ENCODE results near the gene DLG2. TPM values are rescaled to one million over a fixed set of nuclear protein-coding genes. Genes with fewer than 3 reads are reported as not detected.

DLG2 gene
- total RNA-seq, 1 experiment from 2014 or later, result 2.7 TPM

DNA sequence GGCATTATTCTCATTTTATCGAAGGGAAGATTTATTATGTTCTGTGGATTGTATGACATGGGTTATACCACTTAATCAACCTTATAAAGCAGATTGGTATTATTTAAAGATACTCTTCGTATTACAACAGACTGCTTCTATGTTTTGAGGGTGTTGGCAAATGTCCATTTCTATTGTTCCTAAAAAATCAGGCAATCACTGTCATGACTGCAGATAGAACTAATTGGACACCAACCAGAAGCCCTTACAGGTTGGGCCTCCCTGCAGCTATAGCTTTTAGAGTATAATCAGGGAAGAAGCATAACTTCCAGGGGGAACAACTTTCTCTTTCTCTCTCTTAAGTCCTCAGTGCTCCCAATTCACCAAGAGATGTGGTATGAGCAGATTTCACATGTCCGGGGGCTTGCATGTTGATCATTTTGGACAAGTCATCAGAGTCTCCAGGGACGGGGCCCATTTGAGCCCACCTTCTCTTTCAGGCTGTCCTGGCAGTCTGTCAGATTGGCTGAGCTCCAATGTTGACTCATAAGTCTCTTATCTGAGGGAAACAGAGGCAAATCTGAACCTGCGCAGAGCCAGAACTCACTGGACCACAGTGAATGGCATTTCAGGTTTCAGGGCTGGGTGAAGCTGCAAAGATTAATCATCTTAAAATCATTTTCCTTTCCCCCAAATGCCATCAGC lies 2077.0 kb downstream of the DLG2 start:
- H3K4me2 ChIP-seq (ENCODE audit: low read depth, low read length, poor library complexity, severe bottlenecking), result no peak overlapping the region
- H2AFZ ChIP-seq (ENCODE audit: low read length), result no peak overlapping the region
- no peak for DNase-seq
- H3K9me2 ChIP-seq (replicated peaks; ENCODE audit: insufficient read depth, low read length), result no peaks in the 10 kb centered on the region
- no peaks in the 10 kb centered on the region for H3K27me3 ChIP-seq (ENCODE audit: low read length)
- H3K36me3 ChIP-seq (ENCODE audit: insufficient read depth, low read length), result no peaks in the 10 kb centered on the region
- H3K9me3 ChIP-seq (ENCODE audit: low read length), result no peaks in the 10 kb centered on the region
- H3K4me3 ChIP-seq (ENCODE audit: low read length), result no peak overlapping the region
- no peaks in the 10 kb centered on the region for H4K20me1 ChIP-seq (ENCODE audit: insufficient read depth, low read depth, low read length)
- H3K4me1 ChIP-seq (ENCODE audit: low read length), result no peaks in the 10 kb centered on the region
- no peak overlapping the region for H3K27ac ChIP-seq (ENCODE audit: low read length)
- H3K79me2 ChIP-seq (ENCODE audit: low read length), result no peaks in the 10 kb centered on the region
- no peak overlapping the region for H3K9ac ChIP-seq (ENCODE audit: low read length)

DNA sequence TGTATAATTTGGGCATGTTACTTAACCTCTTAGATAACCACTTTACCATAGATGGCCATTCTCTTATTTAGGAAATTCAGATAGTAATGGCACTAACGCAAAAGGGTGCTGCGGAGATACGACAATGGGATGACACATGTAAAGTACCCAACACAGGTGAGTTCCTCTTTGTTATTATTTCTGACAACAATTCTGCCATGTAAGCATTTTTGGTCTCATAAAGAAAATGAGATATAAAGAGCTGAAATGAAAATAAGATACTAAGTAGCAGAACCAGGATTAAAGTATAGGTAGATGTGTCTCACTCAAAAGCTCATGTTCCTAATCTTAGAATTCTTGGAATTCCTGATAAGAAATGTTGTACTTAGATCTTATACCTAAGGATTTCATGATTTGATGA lies 2080.8 kb downstream of the DLG2 start:
- H3K79me2 ChIP-seq (ENCODE audit: low read length), result no peaks in the 10 kb centered on the region
- H2AFZ ChIP-seq (ENCODE audit: low read length), result no peak overlapping the region
- H3K9ac ChIP-seq (ENCODE audit: low read length), result no peak overlapping the region
- no peaks in the 10 kb centered on the region for H3K9me2 ChIP-seq (replicated peaks; ENCODE audit: insufficient read depth, low read length)
- no peak overlapping the region for H3K4me2 ChIP-seq (ENCODE audit: low read depth, low read length, poor library complexity, severe bottlenecking)
- no peaks in the 10 kb centered on the region for H4K20me1 ChIP-seq (ENCODE audit: insufficient read depth, low read depth, low read length)
- H3K4me3 ChIP-seq (ENCODE audit: low read length), result no peak overlapping the region
- no peaks in the 10 kb centered on the region for H3K36me3 ChIP-seq (ENCODE audit: insufficient read depth, low read length)
- no peaks in the 10 kb centered on the region for H3K27me3 ChIP-seq (ENCODE audit: low read length)
- H3K27ac ChIP-seq (ENCODE audit: low read length), result no peak overlapping the region
- DNase-seq, result no peak
- no peaks in the 10 kb centered on the region for H3K9me3 ChIP-seq (ENCODE audit: low read length)
- no peaks in the 10 kb centered on the region for H3K4me1 ChIP-seq (ENCODE audit: low read length)

DNA sequence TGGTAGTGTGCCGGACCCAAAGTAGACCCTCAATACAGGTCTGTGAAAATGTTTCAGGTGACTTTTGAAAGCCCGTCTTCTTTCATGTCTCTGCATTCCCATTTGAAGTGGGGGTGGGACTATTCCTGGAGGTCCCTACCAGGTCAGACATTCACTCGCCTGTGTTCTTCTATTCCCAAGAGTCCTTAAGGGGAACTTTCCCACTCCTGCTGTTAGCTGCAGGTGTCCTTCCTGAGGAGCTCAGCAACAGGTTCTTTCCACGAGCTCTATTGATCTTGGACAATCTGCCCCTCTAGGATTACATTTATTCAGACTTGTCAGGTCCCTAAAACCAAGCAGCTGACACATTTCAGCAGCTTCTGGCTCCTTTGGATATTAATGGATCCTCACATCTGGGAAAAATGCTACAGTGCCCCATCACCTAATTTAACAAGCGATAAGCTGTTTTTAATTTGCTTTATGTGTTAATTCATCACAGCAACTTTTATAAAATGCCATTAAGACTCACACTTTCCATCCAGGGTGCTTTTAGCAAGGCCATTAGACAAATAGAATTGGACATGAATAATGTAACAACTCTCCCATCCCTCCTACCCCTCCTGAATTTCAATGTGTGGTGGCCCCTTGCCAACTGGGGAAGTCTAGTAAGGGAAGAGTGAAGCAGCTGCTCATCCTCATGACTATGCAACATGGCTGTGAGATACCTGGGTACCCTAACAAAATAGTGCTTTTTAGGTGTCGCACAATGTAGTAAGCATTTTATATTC lies 2081.5 kb downstream of the DLG2 start:
- Histone ChIP-seq H3K9me3 (ENCODE audit: low read length) (no peaks in the 10 kb centered on the region), H3K4me1 (ENCODE audit: low read length) (no peaks in the 10 kb centered on the region), H3K79me2 (ENCODE audit: low read length) (no peaks in the 10 kb centered on the region), H3K4me3 (ENCODE audit: low read length) (no peak overlapping the region), H4K20me1 (ENCODE audit: insufficient read depth, low read depth, low read length) (no peaks in the 10 kb centered on the region), H3K9ac (ENCODE audit: low read length) (no peak overlapping the region), H3K36me3 (ENCODE audit: insufficient read depth, low read length) (no peaks in the 10 kb centered on the region), H3K4me2 (ENCODE audit: low read depth, low read length, poor library complexity, severe bottlenecking) (no peak overlapping the region), H3K27me3 (ENCODE audit: low read length) (no peaks in the 10 kb centered on the region), H2AFZ (ENCODE audit: low read length) (no peak overlapping the region), H3K27ac (ENCODE audit: low read length) (no peak overlapping the region), H3K9me2 (replicated peaks; ENCODE audit: insufficient read depth, low read length) (no peaks in the 10 kb centered on the region)
- no peak for DNase-seq

DNA sequence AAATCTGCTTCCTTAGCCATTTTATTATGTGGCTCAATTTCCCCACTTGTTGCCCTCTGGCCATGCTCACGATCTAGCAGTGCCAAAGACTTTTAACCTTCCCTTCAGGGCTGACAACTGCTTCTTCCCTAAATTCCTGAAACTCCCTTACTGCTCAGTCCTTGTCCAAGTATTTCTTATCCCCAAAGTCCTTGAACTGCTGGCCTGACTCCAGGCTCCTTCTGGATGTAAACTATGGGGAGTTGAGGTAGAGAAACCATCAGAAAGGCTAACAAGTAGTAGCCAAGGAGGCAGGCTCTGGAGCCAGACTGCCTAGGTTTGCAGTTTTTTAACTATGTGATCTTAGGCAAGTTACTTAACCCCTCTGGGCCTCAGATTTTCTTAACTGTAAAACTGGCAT lies 2082.3 kb downstream of the DLG2 start:
- no peaks in the 10 kb centered on the region for H3K9me2 ChIP-seq (replicated peaks; ENCODE audit: insufficient read depth, low read length)
- no peaks in the 10 kb centered on the region for H3K4me1 ChIP-seq (ENCODE audit: low read length)
- no peaks in the 10 kb centered on the region for H3K79me2 ChIP-seq (ENCODE audit: low read length)
- H2AFZ ChIP-seq (ENCODE audit: low read length), result no peak overlapping the region
- H4K20me1 ChIP-seq (ENCODE audit: insufficient read depth, low read depth, low read length), result no peaks in the 10 kb centered on the region
- no peak overlapping the region for H3K4me2 ChIP-seq (ENCODE audit: low read depth, low read length, poor library complexity, severe bottlenecking)
- no peak for DNase-seq
- H3K9ac ChIP-seq (ENCODE audit: low read length), result no peak overlapping the region
- no peak overlapping the region for H3K4me3 ChIP-seq (ENCODE audit: low read length)
- no peaks in the 10 kb centered on the region for H3K9me3 ChIP-seq (ENCODE audit: low read length)
- no peaks in the 10 kb centered on the region for H3K27me3 ChIP-seq (ENCODE audit: low read length)
- H3K36me3 ChIP-seq (ENCODE audit: insufficient read depth, low read length), result no peaks in the 10 kb centered on the region
- H3K27ac ChIP-seq (ENCODE audit: low read length), result no peak overlapping the region

DNA sequence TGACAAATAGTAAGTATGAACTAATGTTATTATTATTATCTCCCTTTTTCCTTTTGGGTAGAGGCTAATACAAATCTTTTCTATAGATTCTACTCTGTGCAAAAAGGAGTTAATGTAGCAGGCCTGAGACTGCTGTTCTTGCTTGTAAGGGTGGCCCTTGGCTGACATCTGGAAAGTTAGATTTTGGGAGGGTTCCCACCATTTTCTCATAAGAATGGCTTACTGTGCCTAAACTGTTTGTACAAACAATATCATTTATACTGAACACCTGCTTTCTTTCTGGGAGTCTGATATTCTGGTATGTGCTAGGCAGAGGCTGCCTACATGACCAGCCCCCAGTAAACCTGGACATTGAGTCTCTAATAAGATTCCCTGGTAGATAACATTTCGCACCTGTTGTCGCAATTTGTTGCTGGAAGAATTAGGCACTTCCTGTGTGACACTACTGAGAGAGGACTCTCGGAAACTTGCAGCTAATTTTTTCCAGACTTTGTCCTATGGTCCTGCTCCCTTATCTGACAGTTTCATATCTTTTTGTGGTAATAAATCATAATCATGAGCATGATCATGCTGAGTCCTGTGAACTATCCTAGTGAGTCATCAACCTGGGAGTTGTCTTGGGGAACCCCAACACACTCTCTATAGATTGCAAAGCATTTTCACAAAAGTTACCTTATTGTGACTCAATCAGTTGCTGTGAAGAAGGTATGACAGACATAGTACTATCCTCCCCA lies 2083.3 kb downstream of the DLG2 start:
- H3K9ac ChIP-seq (ENCODE audit: low read length), result no peak overlapping the region
- no peak overlapping the region for H3K27ac ChIP-seq (ENCODE audit: low read length)
- no peaks in the 10 kb centered on the region for H3K4me1 ChIP-seq (ENCODE audit: low read length)
- no peak overlapping the region for H2AFZ ChIP-seq (ENCODE audit: low read length)
- no peaks in the 10 kb centered on the region for H3K9me3 ChIP-seq (ENCODE audit: low read length)
- H3K4me3 ChIP-seq (ENCODE audit: low read length), result no peak overlapping the region
- no peaks in the 10 kb centered on the region for H4K20me1 ChIP-seq (ENCODE audit: insufficient read depth, low read depth, low read length)
- no peaks in the 10 kb centered on the region for H3K9me2 ChIP-seq (replicated peaks; ENCODE audit: insufficient read depth, low read length)
- no peaks in the 10 kb centered on the region for H3K79me2 ChIP-seq (ENCODE audit: low read length)
- no peaks in the 10 kb centered on the region for H3K36me3 ChIP-seq (ENCODE audit: insufficient read depth, low read length)
- no peak overlapping the region for H3K4me2 ChIP-seq (ENCODE audit: low read depth, low read length, poor library complexity, severe bottlenecking)
- H3K27me3 ChIP-seq (ENCODE audit: low read length), result no peaks in the 10 kb centered on the region
- DNase-seq, result no peak

DNA sequence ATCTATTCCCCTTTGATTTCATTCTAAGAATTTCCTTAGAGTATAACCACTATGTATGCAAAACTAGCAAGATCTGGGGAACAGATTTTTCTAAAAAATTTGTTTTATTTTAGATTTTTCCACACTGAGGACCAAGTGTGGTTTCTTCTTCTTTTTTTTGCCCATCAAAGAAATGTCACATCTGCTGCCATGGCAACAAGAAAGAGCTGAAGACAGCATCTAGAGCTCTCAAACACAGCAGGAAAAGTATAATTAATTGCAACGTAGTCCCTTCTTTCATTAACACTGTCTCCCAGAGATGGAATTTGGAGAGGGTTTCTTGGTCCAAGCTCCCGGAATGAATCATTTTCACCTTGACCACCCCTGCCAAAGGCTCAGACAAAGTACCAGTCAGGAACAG lies 2084.3 kb downstream of the DLG2 start:
- Histone ChIP-seq H3K27ac (ENCODE audit: low read length) (no peak overlapping the region), H3K79me2 (ENCODE audit: low read length) (no peaks in the 10 kb centered on the region), H3K27me3 (ENCODE audit: low read length) (no peaks in the 10 kb centered on the region), H3K9me3 (ENCODE audit: low read length) (no peaks in the 10 kb centered on the region), H3K4me1 (ENCODE audit: low read length) (no peaks in the 10 kb centered on the region), H3K9ac (ENCODE audit: low read length) (no peak overlapping the region), H3K36me3 (ENCODE audit: insufficient read depth, low read length) (no peaks in the 10 kb centered on the region), H3K4me3 (ENCODE audit: low read length) (no peak overlapping the region), H3K4me2 (ENCODE audit: low read depth, low read length, poor library complexity, severe bottlenecking) (no peak overlapping the region), H3K9me2 (replicated peaks; ENCODE audit: insufficient read depth, low read length) (no peaks in the 10 kb centered on the region), H2AFZ (ENCODE audit: low read length) (no peak overlapping the region), H4K20me1 (ENCODE audit: insufficient read depth, low read depth, low read length) (no peaks in the 10 kb centered on the region)
- DNase-seq, result no peak

DNA sequence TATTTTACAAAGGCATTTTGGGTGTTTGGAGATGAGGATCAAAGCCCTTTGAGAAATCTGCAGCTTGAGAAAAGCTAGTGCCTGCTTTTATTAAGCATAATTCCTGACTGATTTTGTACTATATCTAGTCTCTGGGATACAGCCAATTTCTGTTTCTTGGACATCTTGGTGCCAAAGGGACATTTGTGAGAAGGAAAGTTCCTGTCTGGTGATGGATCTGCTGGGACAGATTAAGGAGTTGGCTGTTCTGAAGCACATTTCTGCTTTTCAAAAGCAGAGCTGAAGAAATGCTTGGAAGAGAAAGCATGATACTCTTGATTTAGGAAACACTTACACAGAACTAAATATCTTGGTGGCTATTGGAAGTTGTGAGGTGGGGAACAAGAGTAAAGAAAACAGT lies 2086.4 kb downstream of the DLG2 start:
- H3K9me2 ChIP-seq (replicated peaks; ENCODE audit: insufficient read depth, low read length), result no peaks in the 10 kb centered on the region
- H3K9me3 ChIP-seq (ENCODE audit: low read length), result no peaks in the 10 kb centered on the region

DNA sequence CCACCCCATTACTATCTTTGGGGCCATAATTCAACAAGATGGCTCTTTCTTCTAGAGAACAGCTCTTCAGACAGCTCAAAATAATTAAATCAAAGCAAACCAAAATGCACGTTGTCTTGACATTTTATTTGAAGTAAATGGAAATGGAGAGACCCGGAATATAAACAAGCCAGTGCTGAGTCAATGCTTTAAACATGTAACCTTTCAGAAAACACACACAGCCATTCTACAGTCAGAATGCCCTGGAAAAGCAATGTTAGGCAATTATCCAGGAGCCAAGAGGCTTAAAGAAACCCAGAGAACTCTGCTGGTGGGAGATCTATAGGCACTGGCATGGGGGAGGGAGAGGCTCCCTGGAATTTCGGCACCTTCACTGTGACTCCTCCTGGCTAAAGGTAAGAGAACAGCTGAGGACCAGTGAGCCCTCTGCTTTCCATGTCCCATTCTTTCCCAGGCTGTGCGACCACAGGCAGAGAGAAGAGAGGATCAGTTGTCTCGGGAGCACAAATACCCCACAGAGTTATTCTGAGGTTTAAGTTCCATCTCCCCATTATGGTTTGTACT lies 2086.9 kb downstream of the DLG2 start:
- H3K9ac ChIP-seq (ENCODE audit: low read length), result no peak overlapping the region
- no peak overlapping the region for H3K27ac ChIP-seq (ENCODE audit: low read length)
- no peak overlapping the region for H3K4me3 ChIP-seq (ENCODE audit: low read length)
- no peaks in the 10 kb centered on the region for H3K27me3 ChIP-seq (ENCODE audit: low read length)
- H3K79me2 ChIP-seq (ENCODE audit: low read length), result no peaks in the 10 kb centered on the region
- no peaks in the 10 kb centered on the region for H4K20me1 ChIP-seq (ENCODE audit: insufficient read depth, low read depth, low read length)
- no peaks in the 10 kb centered on the region for H3K36me3 ChIP-seq (ENCODE audit: insufficient read depth, low read length)
- H2AFZ ChIP-seq (ENCODE audit: low read length), result no peak overlapping the region
- no peaks in the 10 kb centered on the region for H3K9me3 ChIP-seq (ENCODE audit: low read length)
- no peak for DNase-seq
- H3K9me2 ChIP-seq (replicated peaks; ENCODE audit: insufficient read depth, low read length), result no peaks in the 10 kb centered on the region
- no peaks in the 10 kb centered on the region for H3K4me1 ChIP-seq (ENCODE audit: low read length)
- no peak overlapping the region for H3K4me2 ChIP-seq (ENCODE audit: low read depth, low read length, poor library complexity, severe bottlenecking)

More for the DNA sequence above, 2086.4 kb downstream of the DLG2 start:
- no peaks in the 10 kb centered on the region for H3K79me2 ChIP-seq (ENCODE audit: low read length)
- no peaks in the 10 kb centered on the region for H4K20me1 ChIP-seq (ENCODE audit: insufficient read depth, low read depth, low read length)
- DNase-seq, result no peak
- H3K4me2 ChIP-seq (ENCODE audit: low read depth, low read length, poor library complexity, severe bottlenecking), result no peak overlapping the region
- H3K4me3 ChIP-seq (ENCODE audit: low read length), result no peak overlapping the region
- H2AFZ ChIP-seq (ENCODE audit: low read length), result no peak overlapping the region
- H3K4me1 ChIP-seq (ENCODE audit: low read length), result no peaks in the 10 kb centered on the region
- H3K27ac ChIP-seq (ENCODE audit: low read length), result no peak overlapping the region
- H3K36me3 ChIP-seq (ENCODE audit: insufficient read depth, low read length), result no peaks in the 10 kb centered on the region
- no peaks in the 10 kb centered on the region for H3K27me3 ChIP-seq (ENCODE audit: low read length)
- H3K9ac ChIP-seq (ENCODE audit: low read length), result no peak overlapping the region

Measured in Karpas-422 (cell line).